HG02973 (cell line): ENCODE results near the gene NRTN.
"Not testable (repeated sequence)": the region's sequence is repeated elsewhere in the genome, so short reads cannot be mapped to it uniquely, and the experiment has no call there.

Experiments
- ATAC-seq: cut with Tn5 transposase; IDR thresholded peaks from one replicate; pipeline ENCODE4 v1.9.1; 2021; ENCODE audit warnings: moderate library complexity; ENCODE audit not compliant: unreplicated experiment

NRTN gene

GRCh38 chr19:5864725-5865486 is 60.0 kb downstream of the NRTN start:
- no peak for ATAC-seq

- ATAC-seq: no peak
These were observed 60.9 kb downstream of the NRTN start for GRCh38 chr19:5865772-5866171.

GRCh38 chr19:5867201-5868136 is 62.6 kb downstream of the NRTN start:
- no peak for ATAC-seq

GRCh38 chr19:5870986-5871394 is 66.1 kb downstream of the NRTN start:
- ATAC-seq: no peak

- ATAC-seq: no peak
These were observed 68.8 kb downstream of the NRTN start for GRCh38 chr19:5873617-5874199.

GRCh38 chr19:5874496-5874895 is 69.6 kb downstream of the NRTN start:
- ATAC-seq: not testable (repeated sequence)

GRCh38 chr19:5877427-5877826 is 72.6 kb downstream of the NRTN start:
- no peak for ATAC-seq

- ATAC-seq: no peak
These were observed 73.0 kb downstream of the NRTN start for GRCh38 chr19:5877882-5878281.
